GM23338 (cell line): ENCODE measurements around the gene DMWD. TPM values are rescaled to one million over a fixed set of nuclear protein-coding genes. Genes with fewer than 3 reads are reported as not detected.

ENCODE experiments used
- ATAC-seq: fragments of 200-7000 bp; cut with Tn5 transposase; 3 replicates; pipeline ENCODE4 v1.9.1; 2020
- DNase-seq: peaks from one replicate; pipeline ENCODE4 v3.0.0-alpha.2; 2015; ENCODE audit warnings: low spot score
- H2AFZ ChIP-seq: fragments of 200-600 bp; sonication (generic); 2 replicates; pipeline ENCODE4 v1.8.0; 2016; ENCODE audit warnings: antibody characterized with exemption, mild to moderate bottlenecking, moderate library complexity
- H3F3A ChIP-seq: fragments of 200-600 bp; sonication (generic); replicated peaks from 2 replicates; pipeline ENCODE4 v1.8.0; 2017; ENCODE audit warnings: antibody characterized with exemption, mixed run types, low read depth
- H3K27ac ChIP-seq: fragments of 200-600 bp; sonication (generic); 2 replicates; pipeline ENCODE4 v1.6.1; 2016; ENCODE audit warnings: low read depth
- H3K27me3 ChIP-seq: fragments of 200-600 bp; sonication (generic); 2 replicates; pipeline ENCODE4 v1.8.0; 2016; ENCODE audit warnings: mild to moderate bottlenecking, mixed run types, moderate library complexity; ENCODE audit not compliant: insufficient read depth
- H3K36me3 ChIP-seq: fragments of 200-600 bp; sonication (generic); 2 replicates; pipeline ENCODE4 v1.8.0; 2016; ENCODE audit warnings: mild to moderate bottlenecking; ENCODE audit not compliant: insufficient read depth
- H3K4me1 ChIP-seq: fragments of 200-600 bp; sonication (generic); 2 replicates; pipeline ENCODE4 v1.8.0; 2016; ENCODE audit warnings: mild to moderate bottlenecking, moderate library complexity; ENCODE audit not compliant: insufficient read depth
- H3K4me2 ChIP-seq: fragments of 200-600 bp; sonication (generic); 2 replicates; pipeline ENCODE4 v1.7.1; 2017; ENCODE audit warnings: mixed run types
- H3K4me3 ChIP-seq: fragments of 200-600 bp; sonication (generic); 2 replicates; pipeline ENCODE4 v1.6.1; 2016; ENCODE audit warnings: mixed run types
- H3K79me2 ChIP-seq: fragments of 200-600 bp; sonication (generic); replicated peaks from 2 replicates; pipeline ENCODE4 v1.8.0; 2017; ENCODE audit warnings: mild to moderate bottlenecking; ENCODE audit not compliant: insufficient read depth
- H3K9me2 ChIP-seq: fragments of 200-600 bp; sonication (generic); 2 replicates; pipeline ENCODE4 v1.8.0; 2017; ENCODE audit not compliant: insufficient read depth
- H4K20me1 ChIP-seq: fragments of 200-600 bp; sonication (generic); replicated peaks from 2 replicates; pipeline ENCODE4 v1.8.0; 2017; ENCODE audit warnings: mild to moderate bottlenecking; ENCODE audit not compliant: insufficient read depth
- H3K27ac Mint-ChIP-seq: 2 replicates; pipeline ENCODE4 v1.8.0; 2020; ENCODE audit warnings: inconsistent platforms, mild to moderate bottlenecking, moderate library complexity, mixed read lengths
- H3K27me3 Mint-ChIP-seq: 3 replicates; pipeline ENCODE4 v1.8.0; 2022; ENCODE audit warnings: low read depth, mild to moderate bottlenecking, moderate library complexity, mixed read lengths, inconsistent platforms; ENCODE audit not compliant: insufficient read depth, poor library complexity
- H3K36me3 Mint-ChIP-seq: 3 replicates; pipeline ENCODE4 v1.8.0; 2021; ENCODE audit warnings: low read depth, mild to moderate bottlenecking, inconsistent platforms, moderate library complexity, mixed read lengths
- H3K4me1 Mint-ChIP-seq: 3 replicates; pipeline ENCODE4 v1.8.0; 2020; ENCODE audit warnings: mild to moderate bottlenecking, inconsistent platforms, mixed read lengths
- H3K4me3 Mint-ChIP-seq: 3 replicates; pipeline ENCODE4 v1.8.0; 2021; ENCODE audit warnings: moderate library complexity, mild to moderate bottlenecking, inconsistent platforms, mixed read lengths
- H3K9me3 Mint-ChIP-seq: 3 replicates; pipeline ENCODE4 v1.8.0; 2020; ENCODE audit warnings: moderate library complexity, mild to moderate bottlenecking, inconsistent platforms, mixed read lengths
- CREB1 ChIP-seq: fragments of 250-450 bp; sonication (Bioruptor Pico); IDR thresholded peaks from 2 replicates; pipeline ENCODE4 v1.5.0; 2020; ENCODE audit warnings: low read depth, mild to moderate bottlenecking, moderate library complexity
- CTCF ChIP-seq, 2 experiments: fragments of 200-600 bp in 1 of 2; sonication (generic) in 1 of 2; conservative IDR thresholded peaks; 2 replicates each; pipeline versions ENCODE4 v1.5.1 to v1.6.1; 2016 to 2017; ENCODE audit warnings: antibody characterized with exemption in 2 of 2, low read depth in 2 of 2, mild to moderate bottlenecking in 2 of 2, moderate library complexity in 1 of 2
- ETS1 ChIP-seq: IDR thresholded peaks from 2 replicates; pipeline ENCODE4 v1.6.1; 2016; ENCODE audit warnings: antibody characterized with exemption
- EZH2 ChIP-seq: fragments of 200-600 bp; sonication (generic); IDR thresholded peaks from one replicate; pipeline ENCODE4 v1.8.0; 2017; ENCODE audit warnings: antibody characterized with exemption, mild to moderate bottlenecking, low read depth; ENCODE audit not compliant: unreplicated experiment
- EZH2phosphoT487 ChIP-seq: fragments of 200-600 bp; sonication (generic); IDR thresholded peaks from one replicate; pipeline ENCODE4 v1.8.1; 2018; ENCODE audit warnings: antibody characterized with exemption; ENCODE audit not compliant: unreplicated experiment
- JUNB ChIP-seq: IDR thresholded peaks from one replicate; pipeline ENCODE4 v1.6.1; 2016; ENCODE audit warnings: antibody characterized with exemption; ENCODE audit not compliant: unreplicated experiment
- NANOG ChIP-seq: IDR thresholded peaks from 2 replicates; pipeline ENCODE4 v1.6.1; 2016; ENCODE audit warnings: antibody characterized with exemption, borderline replicate concordance
- POLR2AphosphoS5 ChIP-seq: IDR thresholded peaks from 2 replicates; pipeline ENCODE4 v1.6.1; 2016; ENCODE audit warnings: antibody characterized with exemption, low read depth
- REST ChIP-seq: IDR thresholded peaks from one replicate; pipeline ENCODE4 v1.6.1; 2018; ENCODE audit warnings: antibody characterized with exemption; ENCODE audit not compliant: unreplicated experiment
- STAT1 ChIP-seq: IDR thresholded peaks from one replicate; pipeline ENCODE4 v1.6.1; 2016; ENCODE audit warnings: antibody characterized with exemption; ENCODE audit not compliant: unreplicated experiment
- ZNF114 ChIP-seq: fragments of 250-450 bp; sonication (Bioruptor Pico); IDR thresholded peaks from 2 replicates; pipeline ENCODE4 v1.5.0; 2020; ENCODE audit warnings: mild to moderate bottlenecking, moderate library complexity
- ZNF331 ChIP-seq: fragments of 250-450 bp; sonication (Bioruptor Pico); IDR thresholded peaks from 2 replicates; pipeline ENCODE4 v1.5.0; 2020; ENCODE audit warnings: low read depth, mild to moderate bottlenecking, moderate library complexity
- ZNF462 ChIP-seq: fragments of 250-450 bp; sonication (Bioruptor Pico); IDR thresholded peaks from 2 replicates; pipeline ENCODE4 v1.5.0; 2020; ENCODE audit warnings: mild to moderate bottlenecking, moderate library complexity
- polyA plus RNA-seq: library from polyadenylated mRNA; unstranded; fragments of >200 nt; fragmentation: Nextera tagmentation; extraction: Ambion mirVana; gene quantifications from 2 replicates; pipeline ENCODE4 v1.2.1, GENCODE V29; 2016
- total RNA-seq: library from RNA; depleted of rRNA; stranded (reverse); fragments of >200 nt; shearing (Covaris generic); gene quantifications from 2 replicates; pipeline ENCODE4 v1.2.3, GENCODE V29; 2014

The DMWD gene
- total and polyA plus RNA-seq, 2 experiments from 2014 or later = 12.1 to 45.6 TPM

- Histone ChIP-seq H3F3A (peaks cover 6% of the 10 kb centered on the region; the same call in 1 of the 2 replicates), H3K36me3 (peaks cover 8% of the 10 kb centered on the region), H3K9me2 (no peaks in the 10 kb centered on the region), H3K27me3 (no peaks in the 10 kb centered on the region), H3K4me2 (no peak overlapping the region), H3K79me2 (no peaks in the 10 kb centered on the region), H3K4me3 (no peak overlapping the region), H3K27ac (no peak overlapping the region), H4K20me1 (no peaks in the 10 kb centered on the region; the same call in 1 of the 2 replicates), H3K4me1 (no peaks in the 10 kb centered on the region), H2AFZ (no peak overlapping the region)
- Mint-ChIP-seq H3K4me3 (no peak overlapping the region), H3K9me3 (no peaks in the 10 kb centered on the region), H3K27me3 (peaks cover 15% of the 10 kb centered on the region), H3K27ac (no peak overlapping the region), H3K4me1 (peaks cover 5% of the 10 kb centered on the region), H3K36me3 (peaks cover 87% of the 10 kb centered on the region)
- DNase-seq (no peak), ATAC-seq (no peak)
- TF ChIP-seq REST (no peak), JUNB (no peak), ETS1 (no peak), EZH2 (no peak), STAT1 (no peak), EZH2phosphoT487 (no peak), CREB1 (CRISPR knock-in tag) (no peak), NANOG (no peak), POLR2AphosphoS5 (no peak; the same call in 1 of the 2 replicates), ZNF114 (CRISPR knock-in tag) (no peak), CTCF (conservative IDR thresholded peaks at IDR 0.05; ENCODE audit: low read depth in 2 of 2) (no peak), ZNF462 (CRISPR knock-in tag) (no peak), ZNF331 (CRISPR knock-in tag) (no peak)
Measured at GRCh38 chr19:45825917-45826893, 33.6 kb upstream of the DMWD start.
